Upper lobe of left lung (tissue), 4 donors: ENCODE results near the gene RPGRIP1L.

Source experiments
- EP300 ChIP-seq, 4 donors: sonication (generic); formaldehyde crosslinking; IDR thresholded peaks; one replicate each; pipeline ENCODE4 v1.5.1; 2017; ENCODE audit warnings: antibody characterized with exemption in 4 of 4, control low read depth in 2 of 4
- POLR2A ChIP-seq, 4 donors: fragments of 450-650 bp; IDR thresholded peaks; one replicate each; pipeline ENCODE4 v1.5.1; 2016 to 2017; ENCODE audit warnings: antibody characterized with exemption in 4 of 4, mild to moderate bottlenecking in 2 of 4
- POLR2AphosphoS5 ChIP-seq, 2 donors: sonication (generic); formaldehyde crosslinking; IDR thresholded peaks; one replicate each; pipeline ENCODE4 v1.5.1; 2017; ENCODE audit warnings: antibody characterized with exemption in 2 of 2
- TF ChIP-seq, protein P1 (sequence below), 6 experiments: fragments of 450-650 bp in 4 of 6; fragments of 200-600 bp in 2 of 6; sonication (generic) in 2 of 6; IDR thresholded peaks; one replicate each; pipeline ENCODE4 v1.5.1; 2016 to 2019; ENCODE audit warnings: antibody characterized with exemption in 6 of 6

DNA sequence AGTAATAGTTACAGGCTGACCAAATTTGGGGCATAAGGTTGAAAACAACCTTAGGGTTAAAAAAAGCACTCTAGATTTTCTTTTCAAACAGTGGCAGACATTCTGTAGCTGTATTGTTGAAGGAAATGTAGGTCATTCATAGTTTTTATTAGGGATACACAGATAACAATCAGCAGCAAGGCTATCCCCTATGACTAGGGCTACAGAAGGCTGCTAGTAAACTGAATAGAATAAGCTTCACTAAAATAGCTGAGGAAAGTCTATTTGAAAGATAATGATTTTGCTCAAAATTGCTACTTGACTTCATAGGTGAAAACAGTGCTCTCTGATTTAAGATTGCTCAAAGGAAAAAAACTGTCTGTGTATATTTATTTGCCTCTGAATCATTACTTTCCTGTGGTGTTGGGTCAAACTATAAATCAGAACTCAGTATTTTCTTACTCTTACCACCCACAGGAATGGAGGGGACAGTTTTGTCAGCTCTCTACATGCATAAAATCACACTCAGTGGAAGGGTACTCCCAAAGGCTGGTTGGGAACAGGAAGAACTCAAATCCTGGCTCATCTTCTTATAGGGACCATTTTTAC is 24.8 kb downstream of the RPGRIP1L start:
- TF ChIP-seq, protein P1, sequence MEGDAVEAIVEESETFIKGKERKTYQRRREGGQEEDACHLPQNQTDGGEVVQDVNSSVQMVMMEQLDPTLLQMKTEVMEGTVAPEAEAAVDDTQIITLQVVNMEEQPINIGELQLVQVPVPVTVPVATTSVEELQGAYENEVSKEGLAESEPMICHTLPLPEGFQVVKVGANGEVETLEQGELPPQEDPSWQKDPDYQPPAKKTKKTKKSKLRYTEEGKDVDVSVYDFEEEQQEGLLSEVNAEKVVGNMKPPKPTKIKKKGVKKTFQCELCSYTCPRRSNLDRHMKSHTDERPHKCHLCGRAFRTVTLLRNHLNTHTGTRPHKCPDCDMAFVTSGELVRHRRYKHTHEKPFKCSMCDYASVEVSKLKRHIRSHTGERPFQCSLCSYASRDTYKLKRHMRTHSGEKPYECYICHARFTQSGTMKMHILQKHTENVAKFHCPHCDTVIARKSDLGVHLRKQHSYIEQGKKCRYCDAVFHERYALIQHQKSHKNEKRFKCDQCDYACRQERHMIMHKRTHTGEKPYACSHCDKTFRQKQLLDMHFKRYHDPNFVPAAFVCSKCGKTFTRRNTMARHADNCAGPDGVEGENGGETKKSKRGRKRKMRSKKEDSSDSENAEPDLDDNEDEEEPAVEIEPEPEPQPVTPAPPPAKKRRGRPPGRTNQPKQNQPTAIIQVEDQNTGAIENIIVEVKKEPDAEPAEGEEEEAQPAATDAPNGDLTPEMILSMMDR (IDR thresholded peaks at IDR 0.05) = no peak
- TF ChIP-seq EP300 (IDR thresholded peaks at IDR 0.05) (no peak), POLR2A (IDR thresholded peaks at IDR 0.05) (no peak), POLR2AphosphoS5 (IDR thresholded peaks at IDR 0.05) (no peak)
